ENCODE measurements around the gene SMAD2.
"Not testable (repeated sequence)": the region's sequence is repeated elsewhere in the genome, so short reads cannot be mapped to it uniquely, and the experiment has no call there.

SMAD2 gene

GRCh38 chr18:47838396-47838795, 92.1 kb downstream of the SMAD2 start:
- DNase-seq = no peak

DNA sequence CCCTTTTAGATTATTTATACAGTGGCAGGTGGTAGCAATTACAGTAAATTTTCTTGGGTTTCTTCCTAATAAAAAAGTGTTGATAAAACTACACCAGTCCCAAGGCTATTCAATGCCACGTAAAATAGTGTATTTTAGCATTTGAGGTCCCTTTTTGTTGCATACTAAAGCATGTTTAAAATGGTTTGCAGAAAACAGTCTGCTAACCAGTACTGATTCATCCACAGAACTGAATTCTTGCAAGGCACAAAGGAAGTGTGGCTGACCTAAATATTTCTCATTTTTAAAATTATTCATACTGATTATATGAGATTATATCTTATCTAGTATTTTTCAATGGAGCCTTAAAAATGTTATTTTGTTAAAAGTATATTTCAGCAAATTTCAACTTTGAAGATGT, 98.1 kb downstream of the SMAD2 start:
- DNase-seq = no peak

GRCh38 chr18:47831351-47831750, 99.1 kb downstream of the SMAD2 start:
- no peak for DNase-seq

GRCh38 chr18:47830772-47831171, 99.7 kb downstream of the SMAD2 start:
- DNase-seq = no peak

- DNase-seq = no peak
These were observed 100.6 kb downstream of the SMAD2 start for GRCh38 chr18:47829831-47830230.

DNA sequence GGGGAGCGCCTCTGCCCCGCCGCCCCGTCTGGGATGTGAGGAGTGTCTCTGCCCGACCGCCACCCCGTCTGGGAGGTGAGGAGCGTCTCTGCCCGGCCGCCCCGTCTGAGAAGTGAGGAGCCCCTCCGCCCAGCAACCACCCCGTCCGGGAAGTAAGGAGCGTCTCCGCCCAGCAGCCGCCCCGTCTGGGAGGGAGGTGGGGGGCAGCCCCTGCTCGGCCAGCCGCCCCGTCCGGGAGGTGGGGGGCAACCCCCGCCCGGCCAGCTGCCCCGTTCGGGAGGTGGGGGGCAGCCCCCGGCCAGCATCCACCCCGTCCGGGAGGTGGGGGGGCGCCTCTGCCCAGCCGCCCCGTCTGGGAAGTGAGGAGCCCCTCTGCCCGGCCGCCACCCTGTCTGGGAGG, 102.4 kb downstream of the SMAD2 start:
- not testable (repeated sequence) for DNase-seq

DNA sequence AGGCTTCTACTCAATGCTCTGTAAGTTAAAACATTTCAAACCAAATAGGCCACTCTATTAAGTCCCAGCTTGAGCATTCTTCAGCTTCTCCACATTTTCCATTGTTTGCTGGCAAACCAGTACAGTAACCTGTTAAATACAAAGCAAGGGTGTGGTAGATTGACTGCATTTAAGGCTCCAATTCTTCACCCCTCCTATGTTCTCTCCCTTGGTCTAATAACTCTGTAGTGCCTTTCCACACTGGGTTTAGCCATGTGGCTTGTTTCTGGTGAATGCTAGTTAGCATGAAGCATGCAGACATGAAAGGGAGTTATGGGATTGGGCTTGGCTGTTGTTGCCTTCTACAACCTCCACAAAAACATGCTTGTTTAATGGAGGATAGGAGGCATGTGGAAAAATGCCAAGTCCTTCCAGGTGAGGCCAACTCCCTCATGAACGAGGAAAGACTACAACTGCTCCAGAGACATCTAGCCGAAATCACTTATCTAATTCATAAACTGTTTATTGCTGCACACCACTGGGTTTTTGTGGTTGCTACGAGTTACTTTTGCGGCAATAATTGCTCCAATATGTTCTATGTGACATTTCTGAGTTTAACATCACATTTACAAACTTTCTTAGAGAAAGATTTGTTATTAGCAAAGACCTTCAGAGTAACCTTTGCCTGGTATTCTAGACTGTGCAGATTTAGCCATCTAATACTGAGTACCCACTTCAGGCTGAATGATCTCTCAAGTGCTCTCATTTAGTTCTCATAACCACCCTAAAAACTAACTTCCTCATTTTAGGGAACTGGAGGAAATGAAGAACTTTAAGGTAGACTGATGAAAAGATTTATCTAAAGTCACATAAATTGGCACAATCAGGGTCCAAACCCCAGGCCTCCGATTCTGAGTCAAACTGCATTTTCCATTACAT, 104.0 kb downstream of the SMAD2 start:
- DNase-seq = no peak

GRCh38 chr18:47821314-47821713, 109.1 kb downstream of the SMAD2 start:
- no peak for DNase-seq

DNA sequence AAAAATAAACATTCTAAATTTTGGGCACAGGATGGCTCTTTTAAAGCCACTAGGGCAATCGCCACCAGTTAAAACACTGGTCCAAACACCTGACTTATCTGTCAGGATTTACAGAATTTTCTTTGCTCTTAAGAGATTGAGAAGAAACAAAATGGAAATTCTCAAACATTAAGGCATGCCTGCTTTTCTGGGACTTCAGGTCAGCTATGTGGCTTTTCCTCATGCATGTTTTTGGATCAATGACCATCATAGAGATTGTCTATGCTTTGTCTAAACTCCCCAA, 112.7 kb downstream of the SMAD2 start:
- DNase-seq = no peak

- no peak for DNase-seq
These were observed 113.3 kb downstream of the SMAD2 start for GRCh38 chr18:47817017-47817794.

GRCh38 chr18:47815486-47816270, 114.8 kb downstream of the SMAD2 start:
- no peak for DNase-seq

GRCh38 chr18:47809420-47809819, 121.0 kb downstream of the SMAD2 start:
- DNase-seq = no peak

- DNase-seq = no peak
These were observed 127.7 kb downstream of the SMAD2 start for GRCh38 chr18:47802802-47803201.

- DNase-seq = no peak
These were observed 128.6 kb downstream of the SMAD2 start for GRCh38 chr18:47801817-47802216.

DNA sequence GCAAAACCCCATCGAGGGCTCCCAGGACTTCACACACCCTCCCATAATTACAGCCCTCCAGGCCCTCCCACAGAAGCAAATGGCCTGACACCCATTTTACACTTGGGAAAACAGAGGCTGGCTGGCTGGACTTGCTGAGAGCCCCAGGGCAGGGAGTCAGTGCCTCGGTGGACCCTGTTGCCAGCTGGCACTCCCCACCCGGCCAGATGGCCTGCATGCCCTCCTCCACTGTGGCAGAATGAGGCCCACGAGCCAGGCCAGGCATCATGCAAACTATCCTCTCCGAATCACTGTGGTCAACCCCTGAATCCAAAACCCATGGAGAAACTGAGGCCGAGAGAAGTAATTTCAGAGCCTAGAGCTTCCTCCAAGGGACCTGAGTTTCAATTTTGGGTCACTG, 129.7 kb downstream of the SMAD2 start:
- no peak for DNase-seq

- DNase-seq = no peak
These were observed 130.2 kb downstream of the SMAD2 start for GRCh38 chr18:47800248-47800647.

DNA sequence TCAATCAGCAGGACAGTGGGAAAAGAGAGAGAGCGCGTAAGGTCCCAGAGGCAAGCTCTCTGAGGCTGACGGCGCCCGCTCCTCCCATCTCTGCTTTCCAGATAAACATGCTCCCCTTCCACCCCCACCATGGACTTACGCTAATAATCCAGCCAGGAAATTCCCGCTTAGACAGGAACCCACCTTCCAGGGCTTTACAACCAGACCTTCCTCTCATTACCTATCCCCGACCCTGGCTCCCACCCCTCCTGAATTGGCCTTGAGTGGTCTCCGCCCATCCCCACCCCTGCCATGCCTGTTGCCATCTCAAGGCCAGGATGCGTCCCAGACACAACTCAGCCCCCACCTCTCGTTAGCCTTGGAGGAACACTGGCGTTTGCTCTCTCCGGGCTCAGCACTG, 131.1 kb downstream of the SMAD2 start:
- DNase-seq = no peak

- no peak for DNase-seq
These were observed 132.1 kb downstream of the SMAD2 start for GRCh38 chr18:47798366-47798765.

DNA sequence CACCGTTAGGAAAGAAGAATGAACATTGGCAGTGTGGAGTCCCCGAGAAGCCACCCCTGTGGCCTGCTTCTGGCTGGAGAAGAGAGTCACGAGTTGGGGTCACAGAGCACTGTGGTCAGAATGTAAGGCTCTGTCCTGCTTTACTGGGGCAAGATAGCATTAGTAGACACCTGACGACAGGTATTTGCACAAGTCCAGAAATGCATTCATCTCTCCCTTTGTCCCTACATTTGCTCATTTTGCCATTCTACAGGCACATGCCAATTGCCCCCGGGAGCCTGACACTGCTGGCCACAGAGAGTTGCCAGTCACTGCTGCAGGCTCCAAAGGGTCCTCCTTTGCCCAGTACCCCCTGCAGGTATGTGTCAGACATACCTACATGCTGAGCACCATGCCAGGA, 133.3 kb downstream of the SMAD2 start:
- DNase-seq = no peak

- DNase-seq = no peak
These were observed 135.0 kb downstream of the SMAD2 start for GRCh38 chr18:47795434-47795814.

DNA sequence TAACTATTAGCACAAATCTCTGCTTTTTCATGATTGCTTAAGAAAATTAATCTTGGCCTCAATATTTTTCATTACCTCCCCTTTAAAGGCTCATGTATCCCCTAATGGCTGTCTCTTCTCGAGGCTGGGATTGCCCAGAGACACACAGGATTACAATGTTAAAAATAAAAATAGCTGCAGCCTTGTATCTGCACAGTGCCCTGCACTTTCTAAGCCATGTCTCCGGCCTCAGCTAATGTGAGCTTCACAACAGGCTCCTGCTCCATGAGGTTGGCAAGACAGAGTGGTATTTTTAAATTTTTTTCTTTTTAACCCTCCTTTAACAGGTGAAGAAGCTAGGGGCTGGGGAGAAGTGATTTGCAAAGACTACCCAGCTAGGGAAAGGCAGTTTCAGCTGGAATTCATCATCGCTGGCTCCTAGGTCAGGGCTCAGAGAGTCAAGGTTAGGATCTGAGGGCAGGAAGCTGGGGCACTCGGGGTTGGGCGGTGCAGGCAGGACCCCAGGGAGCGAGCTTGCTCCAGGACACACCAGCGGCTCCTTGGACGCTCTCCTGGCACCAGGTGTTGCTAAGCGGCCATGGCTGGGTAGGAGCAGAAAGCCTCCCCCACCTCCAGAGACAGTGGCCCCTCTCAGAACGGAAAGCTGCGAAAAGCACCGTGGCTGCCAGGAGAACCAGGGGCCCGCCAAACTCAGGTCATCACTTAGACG, 135.6 kb downstream of the SMAD2 start:
- DNase-seq = no peak

- no peak for DNase-seq
These were observed 136.8 kb downstream of the SMAD2 start for GRCh38 chr18:47793609-47794008.

DNA sequence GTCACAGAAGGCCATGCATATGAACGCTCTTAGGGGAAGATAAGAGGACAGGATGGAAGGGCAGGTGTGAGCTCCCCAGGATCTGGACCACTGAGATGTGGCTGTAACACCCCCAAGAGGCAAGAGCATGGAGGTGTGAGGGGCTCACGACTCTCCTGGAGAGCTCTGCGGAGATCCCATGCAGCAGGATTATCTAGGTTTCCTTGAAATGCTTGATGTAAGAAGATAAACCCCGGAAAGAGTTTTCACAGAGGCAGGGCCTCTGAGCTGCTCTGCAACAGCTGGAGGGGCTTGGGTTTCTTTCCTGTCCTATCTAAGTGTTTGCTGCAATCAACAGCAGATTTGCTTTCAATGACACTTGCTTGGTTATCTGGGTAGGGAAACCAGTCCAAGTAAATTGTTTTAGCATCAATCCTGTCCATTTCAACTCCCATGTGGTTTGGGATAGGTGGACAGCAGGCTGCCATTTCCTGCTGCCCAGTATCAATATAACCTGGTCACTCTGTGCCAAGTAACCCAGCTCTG, 138.9 kb downstream of the SMAD2 start:
- no peak for DNase-seq
